ENCODE data around the gene ZNF764.

GRCh38 chr16:30574678-30575077, 16.5 kb upstream of the ZNF764 start:
- TF ChIP-seq, protein P1, sequence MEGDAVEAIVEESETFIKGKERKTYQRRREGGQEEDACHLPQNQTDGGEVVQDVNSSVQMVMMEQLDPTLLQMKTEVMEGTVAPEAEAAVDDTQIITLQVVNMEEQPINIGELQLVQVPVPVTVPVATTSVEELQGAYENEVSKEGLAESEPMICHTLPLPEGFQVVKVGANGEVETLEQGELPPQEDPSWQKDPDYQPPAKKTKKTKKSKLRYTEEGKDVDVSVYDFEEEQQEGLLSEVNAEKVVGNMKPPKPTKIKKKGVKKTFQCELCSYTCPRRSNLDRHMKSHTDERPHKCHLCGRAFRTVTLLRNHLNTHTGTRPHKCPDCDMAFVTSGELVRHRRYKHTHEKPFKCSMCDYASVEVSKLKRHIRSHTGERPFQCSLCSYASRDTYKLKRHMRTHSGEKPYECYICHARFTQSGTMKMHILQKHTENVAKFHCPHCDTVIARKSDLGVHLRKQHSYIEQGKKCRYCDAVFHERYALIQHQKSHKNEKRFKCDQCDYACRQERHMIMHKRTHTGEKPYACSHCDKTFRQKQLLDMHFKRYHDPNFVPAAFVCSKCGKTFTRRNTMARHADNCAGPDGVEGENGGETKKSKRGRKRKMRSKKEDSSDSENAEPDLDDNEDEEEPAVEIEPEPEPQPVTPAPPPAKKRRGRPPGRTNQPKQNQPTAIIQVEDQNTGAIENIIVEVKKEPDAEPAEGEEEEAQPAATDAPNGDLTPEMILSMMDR (IDR thresholded peaks at IDR 0.05), result no peak
- no peak for TF ChIP-seq POLR2A (IDR thresholded peaks at IDR 0.05)

Data from lower leg skin (tissue), 3 donors.